Skin epidermis (tissue), 12 donors: Measurements from ENCODE around the gene MED10.

ENCODE experiments used
- H3K27ac ChIP-seq, 21 experiments: fragments of 200-600 bp; sonication (generic) in 11 of 21; one replicate each; pipeline ENCODE4 v1.5.0; 2020; ENCODE audit warnings: mild to moderate bottlenecking in 3 of 21, inconsistent platforms in 2 of 21, moderate library complexity in 2 of 21
- H3K4me3 ChIP-seq, 7 experiments: fragments of 200-600 bp; sonication (generic) in 2 of 7; one replicate each; pipeline ENCODE4 v1.5.0; 2020; ENCODE audit warnings: inconsistent platforms in 2 of 7, mild to moderate bottlenecking in 2 of 7, moderate library complexity in 1 of 7

MED10 gene

GRCh38 chr5:6355294-6355693 is 23.1 kb downstream of the MED10 start:
- H3K27ac ChIP-seq: no peak overlapping the region
- no peak overlapping the region for H3K4me3 ChIP-seq

DNA sequence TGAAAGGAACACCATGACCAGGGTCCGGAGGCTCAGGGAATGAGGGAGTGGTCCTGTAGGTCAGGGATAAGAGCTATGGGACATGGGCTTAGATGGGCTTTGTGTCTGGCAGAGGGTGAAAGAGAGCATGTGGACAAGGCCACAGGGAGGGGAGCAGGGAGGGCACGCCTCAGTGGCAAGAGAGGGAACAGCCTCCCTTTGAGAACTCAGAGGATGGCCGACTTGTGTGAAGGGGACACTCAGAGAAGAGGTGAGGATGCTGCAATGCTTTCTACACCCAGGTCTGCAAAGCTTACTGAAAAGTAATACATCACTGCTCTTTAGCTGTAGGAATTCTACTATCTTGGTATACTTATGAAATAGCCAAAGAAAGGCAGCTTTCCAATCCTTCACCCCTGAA is 23.5 kb downstream of the MED10 start:
- H3K4me3 ChIP-seq: no peak overlapping the region
- no peak overlapping the region for H3K27ac ChIP-seq

DNA sequence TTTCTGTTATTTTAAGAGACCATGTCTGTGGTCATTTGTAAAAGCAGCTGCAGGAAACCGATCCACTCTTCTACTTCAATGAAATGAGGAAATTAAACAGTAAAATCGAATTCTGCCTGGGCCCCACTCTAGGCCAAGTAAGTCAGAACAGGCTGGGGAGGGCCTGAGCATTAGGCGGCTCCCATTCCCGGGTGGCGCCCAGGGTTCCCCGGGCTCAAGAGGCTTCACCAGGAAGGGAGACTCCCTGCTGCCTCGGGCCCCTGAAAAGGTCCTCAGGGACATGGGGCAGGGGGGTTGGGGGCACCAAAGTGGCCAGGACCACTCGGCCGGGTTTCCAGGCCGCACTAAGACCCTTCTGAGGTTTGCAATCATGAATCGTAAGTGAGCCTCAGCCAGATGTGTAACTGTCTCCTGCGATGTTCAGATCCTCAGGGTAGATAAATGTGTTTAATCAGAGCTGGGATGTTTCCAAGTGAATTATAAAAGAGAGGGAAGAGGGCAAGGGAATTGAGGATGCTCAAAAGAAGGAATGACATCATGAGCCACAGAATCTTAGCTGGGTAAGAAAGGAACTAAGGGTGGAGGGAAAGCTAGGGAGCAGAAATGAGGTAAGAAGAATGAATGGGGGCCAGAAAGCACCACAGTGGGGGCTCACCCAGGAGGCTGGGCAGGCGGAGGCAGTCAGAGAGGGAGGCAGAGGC is 24.6 kb downstream of the MED10 start:
- no peak overlapping the region for H3K4me3 ChIP-seq
- H3K27ac ChIP-seq: no peak overlapping the region

GRCh38 chr5:6350277-6351090 is 27.9 kb downstream of the MED10 start:
- no peak overlapping the region for H3K27ac ChIP-seq
- no peak overlapping the region for H3K4me3 ChIP-seq

DNA sequence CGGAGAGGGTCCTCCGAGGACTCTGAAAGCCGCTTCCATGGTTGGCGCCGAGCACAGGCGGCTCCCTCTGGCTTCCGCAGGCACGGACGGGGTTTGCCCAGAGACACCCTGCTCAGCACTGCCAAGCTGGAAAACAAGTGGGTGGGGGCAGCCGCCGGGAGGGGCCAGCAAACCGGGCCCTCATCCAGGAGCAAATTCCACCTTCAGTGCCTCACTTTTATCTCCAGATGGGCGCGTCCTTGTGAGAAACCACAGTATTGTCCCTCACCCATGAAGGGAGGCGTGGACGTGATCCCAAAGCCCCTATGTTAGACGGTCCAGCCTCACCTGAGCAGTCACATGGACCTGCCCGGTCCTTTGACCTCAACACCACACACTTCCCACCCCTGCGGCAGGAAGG is 29.0 kb downstream of the MED10 start:
- Histone ChIP-seq H3K27ac (no peak overlapping the region), H3K4me3 (no peak overlapping the region)

- Histone ChIP-seq H3K27ac (no peak overlapping the region), H3K4me3 (no peak overlapping the region)
Observed at GRCh38 chr5:6348476-6349000, 29.8 kb downstream of the MED10 start.

DNA sequence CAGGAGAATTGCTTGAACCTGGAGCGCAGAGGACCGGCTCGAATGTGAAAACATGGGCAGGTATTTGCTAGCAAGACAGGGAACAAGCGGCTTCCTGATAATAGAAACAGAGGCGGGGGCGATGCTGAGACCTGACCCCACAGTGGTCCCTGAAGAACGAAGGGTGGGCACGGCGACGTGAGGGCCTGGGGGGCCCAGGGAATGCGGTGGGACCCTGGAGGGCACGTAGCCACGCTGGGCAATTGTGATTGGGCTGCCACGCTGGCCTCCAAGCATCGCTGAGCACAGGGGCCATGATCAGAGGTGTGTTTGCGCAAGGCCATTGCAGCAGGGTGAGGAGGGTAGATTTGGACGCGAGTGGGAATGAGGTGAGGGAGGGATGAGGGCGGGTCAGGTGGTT is 30.7 kb downstream of the MED10 start:
- Histone ChIP-seq H3K27ac (no peak overlapping the region), H3K4me3 (no peak overlapping the region)

DNA sequence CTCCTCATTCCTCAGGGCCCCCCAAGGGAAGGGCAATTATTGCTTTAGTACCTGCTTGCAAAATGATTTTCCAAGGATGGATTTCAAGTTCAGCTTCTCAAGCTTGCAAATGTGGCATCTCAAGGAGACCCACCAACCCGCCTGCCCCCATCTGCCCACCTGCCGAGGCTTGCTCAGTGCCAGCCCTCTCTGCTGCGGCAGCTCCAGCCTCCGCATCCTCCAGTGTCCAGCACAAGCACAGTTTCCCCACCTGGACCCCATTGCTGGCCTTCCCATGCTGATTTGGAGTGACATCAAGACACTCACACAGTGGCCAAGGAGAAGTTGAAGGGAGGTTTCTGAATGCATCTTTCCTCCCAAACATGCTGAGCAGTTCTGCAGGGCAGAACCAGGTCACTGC is 31.2 kb downstream of the MED10 start:
- no peak overlapping the region for H3K27ac ChIP-seq
- H3K4me3 ChIP-seq: no peak overlapping the region

GRCh38 chr5:6344593-6344989 is 33.8 kb downstream of the MED10 start:
- Histone ChIP-seq H3K27ac (no peak overlapping the region), H3K4me3 (no peak overlapping the region)

GRCh38 chr5:6343951-6344592 is 34.3 kb downstream of the MED10 start:
- no peak overlapping the region for H3K27ac ChIP-seq
- H3K4me3 ChIP-seq: no peak overlapping the region

GRCh38 chr5:6342689-6343315 is 35.5 kb downstream of the MED10 start:
- H3K4me3 ChIP-seq: no peak overlapping the region

DNA sequence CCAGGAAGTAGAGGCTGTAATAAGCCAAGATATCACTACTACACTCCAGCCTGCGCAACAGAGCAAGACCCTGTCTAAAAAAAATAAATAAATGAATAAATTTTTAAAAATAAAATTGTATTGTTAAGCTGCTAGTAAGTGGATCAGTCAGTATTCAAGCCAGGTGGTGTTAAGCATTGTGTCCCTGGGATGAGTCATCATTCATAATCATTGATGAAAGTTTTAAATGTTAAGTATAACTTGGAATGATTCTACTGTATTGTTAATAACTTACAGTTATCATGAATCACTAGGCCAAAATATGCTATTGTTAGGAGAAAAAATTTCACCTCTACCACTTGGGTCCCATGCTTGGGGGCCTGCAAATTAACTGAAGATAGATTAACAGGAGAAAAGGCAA is 38.2 kb downstream of the MED10 start:
- Histone ChIP-seq H3K27ac (no peak overlapping the region), H3K4me3 (no peak overlapping the region)

More at GRCh38 chr5:6342689-6343315, 35.5 kb downstream of the MED10 start:
- H3K27ac ChIP-seq: no peak overlapping the region

DNA sequence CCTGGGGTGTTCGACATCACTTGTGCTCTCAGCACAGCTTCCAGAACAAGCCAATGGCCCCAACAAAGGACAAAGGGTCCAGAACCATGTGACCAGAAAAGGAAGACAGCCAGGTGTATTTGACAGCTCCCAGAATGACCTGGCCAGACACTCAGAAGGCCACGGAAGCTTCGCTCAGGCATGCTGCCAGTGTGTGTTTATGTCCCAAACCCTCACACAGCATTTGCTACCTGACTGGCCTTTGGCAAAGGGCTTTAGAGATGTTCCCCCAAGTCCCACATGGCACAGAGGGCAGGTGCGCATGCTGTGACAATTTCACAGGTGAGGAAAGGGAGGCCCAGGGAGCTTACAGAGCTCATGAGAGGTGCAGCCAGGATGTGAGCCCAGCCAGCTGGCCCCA is 39.5 kb downstream of the MED10 start:
- H3K4me3 ChIP-seq: no peak overlapping the region
- no peak overlapping the region for H3K27ac ChIP-seq

GRCh38 chr5:6338135-6338534 is 40.2 kb downstream of the MED10 start:
- Histone ChIP-seq H3K27ac (no peak overlapping the region), H3K4me3 (no peak overlapping the region)

DNA sequence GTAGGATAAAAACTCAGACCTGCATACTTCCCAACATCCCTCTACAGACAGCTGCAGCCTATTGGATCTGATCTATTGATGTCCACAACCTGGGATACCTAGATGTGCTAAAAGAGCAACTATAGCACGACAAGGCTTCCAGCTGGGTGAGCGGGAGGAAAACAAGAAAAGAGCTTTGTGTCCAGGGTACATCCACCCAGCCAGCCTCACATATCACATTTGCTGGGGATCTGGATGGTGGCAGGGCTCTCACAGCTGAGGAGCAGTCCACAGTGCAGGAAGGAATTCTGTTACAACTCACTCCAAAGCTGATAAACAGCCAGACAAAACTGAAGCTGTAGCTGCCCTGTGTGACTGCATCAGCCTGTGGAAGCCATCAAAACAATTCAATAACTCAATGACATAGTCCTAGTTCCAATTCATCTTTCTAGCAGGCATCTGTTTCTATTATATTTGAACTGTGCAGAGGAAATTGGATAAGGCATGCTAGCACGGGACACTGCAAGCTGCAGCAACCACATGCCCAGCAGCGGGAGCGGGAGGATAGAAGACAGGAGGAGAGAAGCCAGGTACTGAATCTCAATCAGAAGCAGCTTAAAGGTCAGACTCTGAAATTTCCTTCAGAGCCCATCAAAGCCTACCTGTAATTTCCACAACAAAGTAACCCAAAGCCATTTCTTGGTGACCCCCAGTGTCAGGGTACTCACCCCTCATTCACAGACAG is 45.0 kb downstream of the MED10 start:
- Histone ChIP-seq H3K4me3 (no peak overlapping the region), H3K27ac (no peak overlapping the region)

GRCh38 chr5:6328173-6328572 is 50.2 kb downstream of the MED10 start:
- Histone ChIP-seq H3K27ac (no peak overlapping the region), H3K4me3 (no peak overlapping the region)

DNA sequence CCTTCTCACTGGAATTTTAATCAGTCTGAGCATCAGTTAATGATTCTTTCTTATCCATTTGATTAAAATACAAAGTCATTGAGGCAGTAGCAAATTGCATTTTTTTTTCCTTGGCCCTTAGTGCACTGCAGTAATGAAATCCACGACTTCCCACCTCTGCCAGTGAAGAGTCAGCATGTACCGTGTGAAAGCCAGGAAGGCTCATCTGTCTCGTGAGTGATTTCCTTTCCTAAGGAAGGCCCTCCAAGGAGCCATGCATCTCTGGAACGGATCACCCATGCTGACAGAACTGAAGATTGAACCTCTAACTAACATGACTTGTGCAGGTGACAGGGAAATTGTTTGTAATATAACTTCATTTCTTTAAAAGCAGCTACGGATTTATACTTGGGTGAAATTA is 51.6 kb downstream of the MED10 start:
- no peak overlapping the region for H3K27ac ChIP-seq
- no peak overlapping the region for H3K4me3 ChIP-seq

DNA sequence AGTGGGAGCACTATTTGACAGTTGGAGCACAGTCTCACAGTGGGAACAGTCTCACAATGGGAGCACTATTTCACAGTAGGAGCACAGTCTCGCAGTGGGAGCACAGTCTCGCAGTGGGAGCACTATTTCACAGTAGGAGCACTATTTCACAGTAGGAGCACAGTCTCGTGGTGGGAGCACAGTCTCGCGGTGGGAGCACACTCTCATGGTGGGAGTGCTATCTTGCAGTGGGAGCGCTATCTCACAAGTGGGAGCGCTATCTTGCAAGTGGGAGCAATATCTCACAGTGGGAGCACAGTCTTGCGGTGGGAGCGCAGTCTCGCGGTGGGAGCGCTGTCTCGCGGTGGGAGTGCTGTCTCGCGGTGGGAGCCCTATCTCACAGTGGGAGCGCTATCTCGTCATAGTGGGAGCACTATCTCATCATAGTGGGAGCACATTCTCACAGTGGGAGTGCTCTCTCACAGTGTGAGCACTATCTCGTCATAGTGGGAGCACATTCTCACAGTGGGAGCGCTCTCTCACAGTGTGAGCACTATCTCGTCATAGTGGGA is 56.1 kb downstream of the MED10 start:
- Histone ChIP-seq H3K4me3 (no peak overlapping the region), H3K27ac (no peak overlapping the region)
